Activated CD8-positive, alpha-beta memory T cell treated with anti-CD3 and anti-CD28 coated beads for 24 hours (primary cell): Measurements from ENCODE around the gene NAA15.
"Not testable (repeated sequence)": the region's sequence is repeated elsewhere in the genome, so short reads cannot be mapped to it uniquely, and the experiment has no call there.

Experiments used
- DNase-seq: peaks from one replicate; pipeline ENCODE4 v3.0.0-alpha.2; 2020

The NAA15 gene

DNA sequence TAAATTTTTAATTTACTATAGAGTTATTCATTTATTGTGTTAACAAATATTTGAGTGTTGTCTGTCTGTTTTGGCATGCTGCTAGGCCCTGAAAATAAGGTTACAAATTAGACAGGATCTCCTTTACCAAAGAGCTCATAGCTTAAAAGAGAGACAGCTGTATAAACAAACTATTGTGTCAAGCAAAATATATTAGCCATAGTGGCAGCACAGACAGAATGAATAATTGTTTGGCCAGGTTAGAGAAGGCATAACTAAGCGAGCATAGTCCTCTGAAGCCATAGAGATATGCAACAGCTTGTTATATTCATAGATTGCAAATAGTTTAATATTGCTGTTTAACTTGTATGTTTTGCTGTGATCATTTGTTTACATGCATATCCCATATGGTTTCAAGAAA is 67.7 kb downstream of the NAA15 start:
- DNase-seq, result no peak

DNA sequence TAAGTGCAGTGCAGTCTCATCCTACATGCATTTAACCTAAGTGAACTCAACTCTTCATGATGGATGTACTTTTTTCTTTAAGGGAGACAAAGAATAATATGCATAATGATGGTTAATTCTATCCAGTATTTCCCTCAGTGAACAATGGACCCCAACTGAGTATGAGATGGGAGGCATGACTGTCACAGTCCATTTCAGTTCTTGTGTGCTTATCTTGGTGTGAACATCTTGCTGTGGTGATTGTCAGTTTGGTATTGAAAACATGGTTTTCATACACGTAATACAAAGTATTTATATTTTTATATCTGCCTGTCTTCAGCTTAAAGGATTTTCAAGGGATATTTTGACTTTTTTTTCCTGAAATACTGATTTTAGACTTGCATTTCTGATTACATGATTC is 72.9 kb downstream of the NAA15 start:
- no peak for DNase-seq

DNA sequence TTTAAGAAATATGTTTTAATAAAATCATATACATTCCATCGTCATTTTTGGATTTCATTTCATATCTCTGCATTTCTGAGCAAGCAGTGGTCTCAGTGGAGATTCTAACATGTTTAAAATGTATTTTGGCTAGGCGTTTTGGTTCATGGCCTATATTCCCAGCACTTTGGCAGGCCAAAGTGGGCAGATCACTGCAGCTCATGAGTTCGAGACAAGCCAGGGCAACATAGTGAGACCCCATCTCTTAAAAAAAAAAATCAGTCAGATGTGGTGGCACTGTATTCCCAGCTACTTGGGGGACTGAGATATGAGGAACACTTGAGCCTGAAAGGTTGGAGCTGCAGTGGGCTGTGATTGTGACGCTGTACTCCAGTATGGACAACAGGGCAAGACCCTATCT is 85.1 kb downstream of the NAA15 start:
- DNase-seq, result no peak

DNA sequence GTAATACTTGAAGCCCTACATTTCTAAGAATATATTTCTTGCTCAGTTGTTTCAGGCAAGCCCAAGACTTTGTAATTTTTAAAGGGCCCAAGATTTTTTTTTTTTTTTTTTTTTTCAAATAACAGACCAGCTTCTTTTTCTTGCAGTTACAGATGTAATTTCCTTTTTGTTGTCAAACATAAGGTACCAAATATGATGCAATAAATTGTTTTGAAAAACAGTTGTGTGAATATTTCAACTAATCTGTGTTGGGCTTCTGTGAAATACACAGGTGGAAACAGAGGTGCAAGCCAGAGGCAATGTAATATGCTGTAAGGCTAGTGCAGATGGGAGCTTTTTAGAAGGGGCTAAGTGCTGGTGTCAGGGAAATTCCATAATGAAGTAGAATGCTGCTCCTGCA is 87.8 kb downstream of the NAA15 start:
- no peak for DNase-seq

DNA sequence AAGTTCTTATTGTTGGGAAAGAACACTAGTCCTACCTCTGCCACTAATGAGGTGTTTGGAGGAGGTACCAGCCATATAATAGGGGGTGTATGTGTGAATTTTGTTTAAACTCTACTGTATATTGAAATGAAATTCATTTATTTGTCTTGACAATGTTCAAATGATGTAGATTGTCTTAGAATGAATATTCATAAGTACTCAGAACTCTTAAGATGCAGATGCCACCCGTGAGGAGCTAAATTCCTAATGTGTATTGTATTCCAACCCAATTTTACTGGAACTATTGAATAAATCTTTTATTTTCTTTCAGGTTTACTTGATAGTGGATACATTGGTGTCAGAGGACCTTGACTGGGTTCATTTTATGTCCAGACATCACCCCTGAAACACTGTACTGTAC is 88.7 kb downstream of the NAA15 start:
- DNase-seq, result no peak

DNA sequence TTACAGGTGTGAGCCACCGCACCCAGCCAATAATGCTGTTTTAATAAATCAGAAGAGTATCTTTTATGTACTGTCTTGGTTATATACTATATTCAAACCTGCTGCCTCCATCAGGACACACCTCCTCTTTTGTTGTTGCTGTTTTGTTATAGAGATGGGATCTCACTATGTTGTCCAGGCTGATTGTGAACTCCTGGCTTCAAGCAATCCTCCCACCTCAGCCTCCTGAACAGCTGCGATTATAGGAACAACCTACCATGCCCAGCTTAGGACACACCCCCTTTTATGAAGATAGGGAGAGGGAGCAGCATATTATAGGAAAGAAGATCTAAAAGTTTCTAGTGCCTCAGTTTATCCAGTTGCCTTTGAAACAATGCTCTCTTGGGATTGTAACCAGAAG is 90.4 kb downstream of the NAA15 start:
- DNase-seq, result no peak

DNA sequence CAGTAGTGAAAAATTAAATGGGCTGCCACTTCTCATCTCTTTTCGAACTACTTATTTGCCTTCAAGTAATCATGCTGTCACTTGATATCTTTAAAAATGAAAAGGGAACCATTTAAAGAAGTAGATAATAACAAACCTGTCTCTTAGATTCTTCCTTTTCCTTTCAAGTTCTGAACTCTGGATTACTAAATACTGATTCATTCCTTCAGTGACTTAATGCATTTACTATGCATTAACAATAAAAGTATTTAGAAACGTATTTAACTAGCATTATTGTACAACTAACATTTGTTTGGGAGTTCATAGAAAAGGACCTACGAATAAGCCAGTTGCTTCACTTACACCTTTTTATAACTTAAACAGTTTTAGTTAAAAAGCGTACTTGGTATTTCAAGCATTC is 91.5 kb downstream of the NAA15 start:
- no peak for DNase-seq

DNA sequence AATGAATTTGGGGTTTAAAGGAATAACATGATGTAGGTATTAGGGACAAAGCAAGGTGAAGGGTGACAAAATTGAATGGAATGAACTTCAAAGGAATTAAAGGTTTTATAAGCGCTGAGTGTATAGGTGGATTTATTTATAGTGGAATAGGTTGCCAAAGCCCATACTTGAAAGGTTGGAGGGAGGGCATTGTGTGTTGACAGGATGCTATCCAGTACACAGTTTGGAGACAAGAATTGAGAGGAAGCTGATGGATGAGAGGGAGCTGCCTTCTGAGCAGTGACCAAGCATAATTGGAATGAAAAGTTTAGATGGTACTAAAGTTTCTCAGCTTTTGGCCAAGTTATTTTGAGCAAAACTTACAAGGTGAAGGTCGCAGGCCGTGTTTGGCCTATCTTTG is 100.1 kb downstream of the NAA15 start:
- no peak for DNase-seq

DNA sequence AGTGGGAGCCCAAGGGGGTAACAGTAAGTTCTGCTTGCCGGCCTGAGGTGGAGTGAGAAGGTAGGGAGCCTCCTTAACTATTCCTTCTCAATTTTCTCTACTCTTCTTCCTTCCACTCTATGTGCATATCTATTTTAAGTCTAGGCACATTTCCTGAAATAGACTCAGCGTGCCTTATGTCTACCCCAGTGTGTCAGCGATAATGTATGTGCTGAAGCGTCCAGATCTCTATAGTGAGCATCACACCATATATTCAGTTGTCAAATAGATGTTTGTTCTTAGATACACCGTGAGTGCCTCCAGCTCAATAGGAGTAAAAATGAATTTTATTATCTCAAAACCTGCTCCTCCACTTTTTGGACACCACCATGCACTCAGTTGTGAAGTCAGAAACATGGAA is 101.1 kb downstream of the NAA15 start:
- DNase-seq, result no peak

DNA sequence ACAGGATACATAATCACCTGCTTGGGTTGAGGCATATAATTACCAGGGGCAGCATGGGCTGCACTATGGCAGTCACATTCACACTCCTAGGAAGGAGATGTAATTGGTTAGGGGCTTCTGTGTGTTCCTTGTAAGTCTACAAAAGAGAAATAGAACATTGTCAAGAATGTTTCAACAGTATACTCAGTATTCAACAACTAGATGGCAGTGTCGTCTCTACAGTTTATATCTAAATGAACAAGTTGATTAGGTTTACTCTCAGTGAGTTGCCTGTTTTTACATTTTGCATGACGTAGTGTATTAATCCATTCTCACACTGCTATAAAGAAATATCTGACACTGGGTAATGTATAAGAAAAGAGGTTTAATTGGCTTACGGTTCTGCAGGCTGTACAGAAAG is 102.2 kb downstream of the NAA15 start:
- no peak for DNase-seq

DNA sequence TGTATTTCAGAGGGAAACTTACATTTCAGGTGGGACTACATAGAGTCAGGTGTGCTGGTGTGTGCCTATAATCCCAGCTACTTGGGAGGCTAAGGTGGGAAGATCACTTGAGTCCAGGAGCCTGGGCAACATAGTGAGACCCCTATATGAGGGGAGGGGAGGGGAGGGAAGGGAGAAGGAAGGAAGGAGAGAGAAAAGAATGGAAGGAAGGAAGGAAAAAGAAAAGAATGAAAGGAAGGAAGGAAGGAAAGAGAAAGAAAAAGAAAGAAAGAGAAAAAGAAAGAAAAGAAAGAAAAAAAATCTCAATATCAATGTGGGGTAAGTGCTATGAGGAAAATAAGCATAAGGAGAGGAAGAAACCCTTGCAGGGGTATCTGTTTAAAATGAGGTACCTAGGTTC is 109.0 kb downstream of the NAA15 start:
- no peak for DNase-seq

DNA sequence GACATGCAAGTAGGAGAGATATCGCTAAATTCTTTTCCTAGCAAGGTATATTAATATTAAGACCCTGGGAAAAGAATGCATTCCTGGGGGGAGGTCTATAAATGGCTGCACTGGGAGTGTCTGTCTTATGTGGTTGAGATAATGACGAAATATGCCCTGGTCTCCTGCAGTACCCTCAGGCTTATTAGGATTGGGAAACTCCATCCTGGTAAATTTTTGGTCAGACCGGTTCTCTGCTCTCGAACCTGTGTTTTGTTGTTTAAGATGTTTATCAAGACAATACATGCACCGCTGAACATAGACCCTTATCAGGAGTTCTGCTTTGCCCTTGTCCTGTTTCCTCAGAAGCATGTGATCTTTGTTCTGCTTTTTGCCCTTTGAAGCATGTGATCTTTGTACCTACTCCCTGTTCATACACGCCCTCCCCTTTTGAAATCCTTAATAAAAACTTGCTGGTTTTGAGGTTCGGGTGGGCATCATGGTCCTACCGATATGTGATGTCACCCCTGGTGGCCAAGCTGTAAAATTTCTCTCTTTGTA is 113.4 kb downstream of the NAA15 start:
- DNase-seq, result not testable (repeated sequence)

DNA sequence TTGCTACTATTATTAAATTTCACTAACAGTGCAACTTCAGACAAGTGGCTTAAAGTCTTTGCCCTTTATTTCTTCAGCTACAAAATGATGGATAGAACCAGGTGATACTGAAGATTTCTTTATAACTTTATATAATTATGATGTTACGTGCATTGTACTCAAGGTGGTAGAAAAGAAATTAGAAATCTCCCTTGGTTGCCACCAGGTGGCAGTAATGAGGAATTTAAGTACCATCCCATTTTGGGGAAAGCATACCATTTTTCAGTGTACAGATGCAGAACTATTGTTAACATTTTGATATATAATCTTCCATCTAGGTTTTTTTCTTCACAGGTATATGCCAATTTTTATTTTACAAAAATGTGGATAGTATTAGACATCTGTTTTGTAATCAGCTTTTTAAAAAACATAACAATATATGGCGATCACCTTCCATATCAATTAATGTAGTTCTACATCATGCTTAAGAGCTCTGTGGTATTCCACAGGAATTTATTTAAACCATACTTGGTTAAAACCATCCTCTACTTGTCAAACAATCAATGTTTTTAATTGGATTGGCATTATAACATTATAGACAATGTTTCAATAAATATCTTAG is 114.9 kb downstream of the NAA15 start:
- DNase-seq, result no peak

DNA sequence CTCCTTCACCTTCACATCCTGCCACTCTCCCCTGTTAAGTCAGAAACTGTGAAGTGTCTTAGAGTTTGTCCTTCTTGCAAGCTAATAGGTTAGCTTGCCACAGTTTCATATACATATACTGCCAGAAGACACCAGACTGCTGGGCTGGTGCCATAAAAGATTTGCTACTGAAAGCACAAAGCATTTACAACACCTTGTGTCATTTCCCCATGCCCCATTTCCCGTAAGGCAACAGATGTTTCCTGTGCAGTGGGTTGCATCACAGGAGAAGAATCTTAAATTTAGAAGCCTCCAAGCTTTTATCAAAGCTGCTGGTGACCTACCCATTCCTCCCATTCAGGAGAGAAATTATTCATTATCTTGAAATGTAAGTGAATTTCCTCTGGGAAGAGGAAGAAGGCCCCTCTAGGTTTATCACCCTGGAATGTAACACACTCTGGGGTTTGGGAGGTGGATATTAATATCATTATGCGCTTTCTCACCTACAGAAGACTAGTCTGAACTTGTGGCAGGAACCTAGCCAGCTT is 118.1 kb downstream of the NAA15 start:
- no peak for DNase-seq

DNA sequence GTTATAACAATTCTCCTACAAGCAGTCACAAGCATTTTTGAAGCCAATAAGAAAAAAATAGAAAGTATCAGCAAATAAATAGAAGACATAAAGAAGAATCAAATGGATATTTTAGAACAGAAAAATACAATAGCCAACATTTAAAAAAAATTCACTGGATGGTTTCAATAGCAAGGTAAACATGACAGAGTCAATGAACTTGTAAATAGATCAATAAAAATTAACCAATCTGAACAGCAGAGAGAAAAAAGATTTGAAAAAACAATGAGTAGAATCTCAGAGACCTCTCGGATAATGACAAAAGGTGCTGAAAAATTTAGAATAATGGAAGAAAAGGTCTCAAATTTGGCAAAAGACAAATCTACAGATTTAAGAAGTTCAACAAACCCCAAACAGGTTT is 119.3 kb downstream of the NAA15 start:
- DNase-seq, result no peak

DNA sequence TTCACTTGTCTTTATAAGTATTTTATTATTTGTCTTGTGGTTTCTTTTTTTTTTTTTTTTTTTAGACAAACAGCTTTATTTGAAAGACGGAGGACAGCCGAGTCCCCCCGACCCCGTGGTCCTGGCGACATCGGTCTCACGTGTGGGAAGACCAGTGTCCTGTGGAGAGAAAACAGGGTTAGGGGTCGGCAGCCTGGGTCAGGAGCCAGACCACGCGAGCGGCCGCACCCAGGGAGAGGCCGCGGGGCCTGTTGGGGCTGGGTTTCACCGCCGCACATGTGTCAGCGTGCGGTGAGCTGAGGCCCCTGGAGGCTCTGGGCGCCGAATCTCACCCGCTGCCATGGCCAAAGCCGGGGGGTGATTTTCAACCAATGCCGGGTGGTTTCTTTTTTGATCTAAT is 134.8 kb downstream of the NAA15 start:
- DNase-seq, result no peak

DNA sequence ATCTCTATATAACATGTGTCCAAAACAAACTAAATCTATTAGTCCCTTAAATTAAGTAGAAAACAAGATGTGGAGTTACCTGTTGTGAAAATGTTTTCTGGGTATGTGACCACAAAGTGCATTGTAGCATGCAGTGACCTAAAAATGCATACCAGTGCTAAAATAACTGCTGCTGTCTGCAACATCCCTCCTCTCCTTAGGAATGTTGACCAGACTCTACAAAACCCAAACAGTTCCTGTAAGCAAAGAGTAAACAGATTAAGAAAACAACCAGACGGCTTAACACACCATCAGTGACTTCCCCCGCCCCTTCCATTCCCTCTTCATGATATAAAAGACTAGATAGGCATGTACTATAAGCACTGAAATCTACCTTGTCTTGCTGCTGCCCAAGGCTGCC is 136.8 kb downstream of the NAA15 start:
- no peak for DNase-seq

DNA sequence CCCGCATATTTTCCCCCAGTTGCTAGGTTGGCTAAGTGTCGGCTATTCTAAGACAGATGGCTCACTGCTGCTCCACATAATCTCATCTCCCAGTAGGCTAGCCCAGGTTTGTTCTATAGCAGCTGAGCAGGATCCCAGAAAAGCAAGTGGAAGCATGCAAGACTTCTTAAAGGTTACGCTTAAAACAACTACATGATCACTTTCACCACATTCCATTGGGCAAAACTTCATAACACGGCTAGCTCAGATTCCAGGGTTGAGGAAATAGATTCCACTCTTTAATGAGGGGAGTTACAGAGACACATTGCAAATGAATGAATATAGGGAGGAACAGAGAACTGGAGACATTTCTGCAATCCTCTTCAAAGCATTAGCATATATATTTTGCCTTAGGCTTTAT is 139.7 kb downstream of the NAA15 start:
- DNase-seq, result no peak

DNA sequence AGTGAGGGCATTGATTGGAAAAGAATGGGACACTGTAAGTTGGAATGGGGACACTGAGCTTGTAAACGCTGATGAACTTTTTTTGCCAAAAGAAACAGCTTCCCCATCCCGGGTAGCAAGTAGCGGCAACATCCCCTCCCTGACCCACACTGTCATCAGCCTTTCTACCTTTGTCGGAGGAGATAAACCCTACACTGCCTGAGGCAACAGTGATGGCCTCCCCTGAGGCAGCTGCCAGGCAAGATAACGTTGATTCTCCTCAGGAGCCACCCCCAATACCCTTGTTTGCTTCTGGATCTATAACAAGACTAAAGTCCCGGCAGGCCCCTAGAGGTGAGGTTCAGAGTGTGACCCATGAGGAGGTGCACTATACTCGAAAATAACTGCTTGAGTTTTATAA is 142.4 kb downstream of the NAA15 start:
- no peak for DNase-seq

DNA sequence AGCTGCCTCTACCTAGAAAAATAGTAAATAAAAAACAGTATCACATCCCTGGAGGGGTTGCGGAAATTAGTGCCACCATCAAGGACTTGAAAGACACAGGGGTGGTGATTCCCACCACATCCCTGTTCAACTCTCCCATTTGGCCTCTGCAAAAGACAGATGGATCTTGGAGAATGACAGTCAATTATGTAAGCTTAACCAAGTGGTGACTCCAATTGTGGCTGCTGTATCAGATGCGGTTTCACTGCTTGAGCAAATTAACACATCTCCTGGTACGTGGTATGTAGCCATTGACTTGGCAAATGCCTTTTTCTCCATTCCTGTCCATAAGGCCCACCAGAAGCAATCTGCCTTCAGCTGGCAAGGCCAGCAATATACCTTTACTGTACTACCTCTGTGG is 143.6 kb downstream of the NAA15 start:
- DNase-seq, result not testable (repeated sequence)

DNA sequence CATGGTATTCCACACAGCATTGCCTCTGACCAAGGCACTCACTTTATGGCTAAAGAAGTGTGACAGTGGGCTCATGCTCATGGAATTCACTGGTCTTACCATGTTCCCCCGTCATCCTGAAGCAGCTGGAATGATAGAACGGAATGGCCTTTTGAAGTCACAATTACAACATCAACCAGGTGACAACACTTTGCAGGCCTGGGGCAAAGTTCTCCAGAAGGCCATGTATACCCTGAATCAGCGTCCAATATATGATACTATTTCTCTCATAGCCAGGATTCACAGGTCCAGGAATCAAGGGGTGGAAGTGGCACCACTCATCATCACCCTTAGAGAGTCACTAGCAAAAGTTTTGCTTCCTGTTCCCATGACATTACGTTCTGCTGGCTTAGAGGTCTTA is 145.8 kb downstream of the NAA15 start:
- DNase-seq, result not testable (repeated sequence)

DNA sequence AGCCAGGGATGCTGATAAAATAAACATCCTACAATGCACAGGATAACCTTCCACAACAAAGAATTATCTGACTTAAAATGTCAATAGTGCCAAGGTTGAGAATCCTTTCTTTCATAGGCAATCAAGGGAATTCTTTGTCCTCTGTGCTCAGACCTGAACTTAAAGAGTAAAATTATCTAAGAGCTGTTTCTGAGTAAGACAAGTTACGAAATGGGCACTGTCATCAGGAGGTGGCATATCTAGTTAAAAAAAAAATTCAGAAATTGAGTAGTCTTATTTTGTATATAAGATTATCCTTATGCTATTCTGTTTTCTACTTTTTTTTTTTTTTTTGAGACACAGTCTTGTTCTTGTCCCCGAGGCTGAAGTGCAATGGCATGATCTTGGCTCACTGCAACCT is 149.3 kb downstream of the NAA15 start:
- no peak for DNase-seq

DNA sequence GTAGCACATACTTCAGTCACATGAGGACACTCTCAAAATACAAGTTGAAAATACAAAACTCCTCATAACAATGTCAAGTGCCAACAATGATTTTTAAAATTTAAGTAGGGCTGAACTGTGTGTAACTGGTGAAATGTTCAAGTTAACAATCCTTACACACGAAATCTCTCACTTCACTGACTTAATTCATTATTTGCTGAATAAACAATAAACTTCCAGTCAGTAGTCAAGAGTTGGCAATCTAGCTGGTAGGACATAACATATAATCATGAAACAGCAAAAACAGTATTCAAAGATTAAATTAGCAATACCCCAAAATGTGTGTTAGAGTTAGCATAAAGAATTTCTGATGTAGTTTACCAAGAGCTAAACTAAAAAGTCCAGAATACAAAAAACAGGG is 150.7 kb downstream of the NAA15 start:
- no peak for DNase-seq

DNA sequence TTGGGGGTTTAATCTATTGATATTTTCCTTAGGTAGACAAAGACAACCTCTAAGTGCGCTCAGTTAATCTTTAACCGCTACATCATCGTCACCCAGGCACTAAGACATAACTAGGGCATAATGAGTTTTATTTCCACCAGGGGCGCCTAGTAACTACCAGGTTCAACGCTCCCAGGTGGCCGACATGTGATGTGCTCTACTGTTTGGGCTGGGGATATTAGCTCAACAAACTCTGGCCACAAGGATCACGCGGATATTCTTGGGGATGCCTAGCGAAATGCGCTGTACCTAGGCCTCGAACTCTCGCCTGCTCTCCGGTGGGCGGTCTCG is 151.7 kb downstream of the NAA15 start:
- DNase-seq, result no peak

DNA sequence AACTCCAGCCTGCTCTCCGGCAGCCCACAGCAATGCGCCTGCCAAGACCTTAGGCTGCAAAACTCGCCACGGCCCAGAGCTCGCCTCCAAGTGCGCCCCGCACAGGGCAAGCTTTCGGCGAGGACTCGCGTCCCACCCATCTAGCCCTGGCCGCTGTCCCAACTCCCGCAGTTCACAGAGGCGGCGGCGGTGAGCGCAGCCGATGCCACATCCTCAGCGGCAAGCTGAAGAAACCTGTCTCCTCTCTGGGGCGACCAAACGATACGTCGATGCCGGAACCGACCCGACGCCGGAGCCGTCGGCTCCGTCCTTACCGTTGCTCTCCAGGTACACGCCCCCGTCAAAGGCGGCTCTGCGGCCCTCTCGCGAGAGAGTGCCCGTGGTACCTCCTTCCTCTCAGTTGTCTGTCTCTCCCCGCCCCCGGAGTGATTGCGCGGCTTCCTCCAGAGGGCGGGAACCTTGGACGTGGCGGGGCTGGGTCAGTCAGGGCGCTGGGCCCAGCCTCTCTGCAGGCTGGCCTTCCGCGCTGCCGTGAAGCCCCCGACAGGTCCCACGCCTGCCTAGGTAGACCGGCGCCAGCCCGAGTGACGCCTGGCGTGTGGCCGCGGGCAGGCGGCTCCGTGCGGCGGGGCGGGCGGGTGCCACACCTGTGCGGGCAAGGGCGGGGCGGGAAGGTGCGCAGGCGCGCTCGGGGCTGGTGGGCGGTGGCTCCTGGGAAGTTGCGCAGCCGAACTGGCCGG is 152.2 kb downstream of the NAA15 start:
- DNase-seq, result peak; percentile 99
